NCI-H146 (cell line): ENCODE results near the gene MAFG.
A peak's percentile ranks its signal among the peaks of the same experiment; 100 is the strongest.

Source experiments
- DNase-seq: peaks from one replicate; lab custom pipeline; 2025; lab: John Stamatoyannopoulos, UW

MAFG gene

DNA sequence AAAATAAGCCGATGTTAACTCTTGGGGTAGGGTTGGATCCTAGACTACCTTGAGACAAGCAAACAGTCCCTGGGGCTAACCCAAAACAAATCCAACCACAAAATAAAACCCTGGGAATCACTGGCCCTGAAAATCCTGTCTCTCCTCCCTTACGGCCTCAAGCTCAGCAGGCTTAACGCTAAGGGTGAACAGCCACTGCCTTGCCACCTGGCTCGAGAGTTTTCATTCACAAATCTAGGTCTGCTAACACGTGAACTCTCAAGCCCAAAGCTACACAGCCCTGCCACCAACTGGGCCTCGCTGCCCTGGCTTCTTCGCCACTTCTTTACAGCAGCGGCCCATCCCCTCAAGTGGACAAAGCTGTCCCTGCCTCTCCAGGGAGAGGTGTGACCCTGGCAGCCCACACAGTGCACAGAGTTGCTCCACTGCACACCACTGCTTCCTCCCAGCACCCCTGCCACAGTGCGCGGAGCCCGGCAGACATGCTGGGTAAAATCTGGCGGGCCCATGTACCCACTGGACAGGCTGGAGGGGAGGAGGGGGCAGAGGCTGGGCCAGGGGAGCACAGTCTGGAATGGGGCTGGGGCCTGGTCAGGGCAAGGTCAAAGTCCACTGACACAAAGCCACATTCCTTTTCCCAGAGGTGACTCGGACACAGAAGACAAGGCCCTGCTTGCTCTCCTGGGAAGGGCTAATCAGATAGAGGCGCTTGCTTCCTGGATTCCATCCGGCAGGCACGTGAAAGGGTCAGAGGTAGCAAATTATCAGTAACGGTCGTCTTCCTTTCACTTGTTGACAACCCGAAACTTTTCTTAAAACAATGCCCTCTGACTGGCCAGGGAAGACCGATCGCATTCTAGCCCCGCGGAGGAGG is 17.3 kb downstream of the MAFG start:
- DNase-seq = peak; percentile 30

DNA sequence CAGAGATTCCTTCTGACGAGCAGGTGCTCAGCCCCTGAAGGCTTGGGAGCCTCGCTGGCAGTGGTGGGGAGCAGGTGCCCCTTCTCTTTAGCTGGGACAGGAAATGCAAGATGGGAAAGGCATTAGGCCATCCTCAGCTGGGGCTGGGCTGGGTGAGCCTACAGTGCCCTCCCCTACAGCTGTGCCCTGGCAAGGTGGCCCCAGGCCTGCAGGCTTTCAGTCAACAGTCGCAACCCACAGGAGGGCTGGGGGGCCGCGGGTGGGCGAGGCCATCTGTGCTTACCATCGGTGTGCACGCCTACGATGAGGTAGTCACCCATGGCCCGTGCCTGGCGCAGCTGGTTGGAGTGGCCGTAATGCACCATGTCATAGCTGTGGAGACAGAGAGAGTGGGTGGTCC is 18.3 kb downstream of the MAFG start:
- no peak for DNase-seq

DNA sequence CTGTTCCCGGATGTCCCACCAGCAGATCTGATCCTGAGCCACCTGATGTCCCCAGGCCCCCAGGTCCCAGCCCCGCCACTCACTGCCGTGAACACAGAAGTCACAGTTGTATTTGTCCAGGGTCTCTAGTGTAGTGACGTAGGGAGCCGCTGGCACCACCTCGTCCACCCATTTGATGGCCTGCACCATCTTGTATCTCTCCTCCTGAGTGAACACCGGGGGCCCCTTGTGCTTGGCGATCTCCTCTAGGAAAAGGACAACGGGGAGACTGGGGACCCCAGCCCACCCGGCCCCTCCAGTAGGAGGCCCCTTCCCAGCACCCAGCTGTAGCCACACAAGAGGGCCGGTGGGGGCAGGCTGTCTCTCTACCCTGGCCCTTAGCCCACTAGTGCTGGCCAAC is 18.7 kb downstream of the MAFG start:
- no peak for DNase-seq

DNA sequence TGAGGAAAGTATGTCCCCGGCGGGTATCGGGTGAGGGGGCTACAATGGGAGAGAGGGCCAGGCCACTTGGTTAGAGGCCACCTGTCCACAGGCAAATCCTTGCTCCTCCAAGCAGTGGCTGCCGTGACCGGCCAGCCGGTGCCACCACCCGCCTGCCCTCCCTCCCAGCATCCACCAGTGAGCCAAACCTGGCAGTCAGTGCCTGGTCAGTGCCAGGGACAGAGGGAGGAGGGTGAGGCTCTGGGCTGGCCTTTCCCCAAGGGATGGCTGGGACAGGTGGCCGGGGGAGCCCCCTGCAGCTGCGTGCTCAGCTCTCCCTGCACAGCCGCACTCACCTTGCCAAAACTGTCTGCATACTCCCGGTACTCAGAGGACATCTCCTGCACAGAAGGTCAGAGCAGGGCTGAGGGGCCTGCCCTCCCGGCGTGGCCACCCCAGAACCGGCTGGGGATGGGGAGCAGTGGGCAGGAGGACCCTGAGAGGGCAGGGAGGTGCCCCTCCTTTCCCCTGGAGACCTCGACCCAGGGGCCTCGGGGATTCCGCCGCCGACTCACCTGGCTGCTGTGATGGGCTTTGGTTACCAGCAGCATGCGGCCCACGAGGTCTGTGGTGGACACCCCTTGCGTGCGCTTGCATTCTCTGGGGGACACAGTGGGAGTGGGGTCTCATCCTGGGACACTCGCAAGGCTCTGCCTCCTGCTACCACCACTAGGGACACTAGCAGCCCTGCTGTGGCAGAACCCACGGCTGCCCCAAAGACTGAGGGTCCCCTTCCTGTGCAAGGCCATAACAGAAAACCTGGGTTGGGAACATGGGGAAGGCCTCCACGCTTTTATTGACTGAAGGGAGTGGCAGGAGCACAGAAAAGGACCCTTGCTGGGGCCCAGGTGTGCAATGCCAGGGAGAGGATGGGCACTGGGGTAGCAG is 20.1 kb downstream of the MAFG start:
- DNase-seq = no peak

DNA sequence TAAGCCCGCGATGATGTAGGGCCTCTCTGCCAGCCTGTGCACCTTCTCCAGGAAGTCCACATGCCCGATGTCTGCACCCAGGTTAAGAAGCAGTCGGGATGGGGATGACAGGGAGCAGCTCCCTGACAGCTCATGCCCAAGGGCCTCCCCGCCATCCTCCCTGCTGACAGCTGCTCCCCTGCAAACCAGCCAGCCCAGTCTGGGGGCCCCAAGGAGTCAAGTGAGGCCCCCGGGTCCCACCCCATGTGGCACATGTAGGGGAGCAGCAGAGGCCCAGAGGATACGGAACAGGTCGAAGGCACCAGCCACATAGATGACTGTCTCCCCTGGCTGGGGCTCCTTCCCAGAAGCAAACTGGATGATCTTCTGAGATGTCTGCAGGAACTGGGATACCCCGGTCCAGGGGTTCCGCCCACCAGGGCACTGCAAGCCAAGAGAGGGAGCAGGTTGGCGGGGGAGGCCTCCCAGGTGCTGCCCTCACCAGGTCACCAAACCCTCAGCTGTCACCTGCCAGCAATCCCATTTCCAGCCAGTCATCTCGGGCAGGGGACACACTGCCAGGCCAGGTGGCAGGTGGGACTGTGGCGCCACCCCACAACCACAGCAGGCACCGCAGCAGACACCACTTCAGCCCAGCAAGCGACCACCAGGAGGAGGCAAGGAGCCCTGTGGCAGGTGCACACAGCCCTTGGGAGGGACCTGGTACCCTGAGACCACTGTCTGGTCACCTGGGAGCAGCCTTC is 20.9 kb downstream of the MAFG start:
- DNase-seq = peak; percentile 12

DNA sequence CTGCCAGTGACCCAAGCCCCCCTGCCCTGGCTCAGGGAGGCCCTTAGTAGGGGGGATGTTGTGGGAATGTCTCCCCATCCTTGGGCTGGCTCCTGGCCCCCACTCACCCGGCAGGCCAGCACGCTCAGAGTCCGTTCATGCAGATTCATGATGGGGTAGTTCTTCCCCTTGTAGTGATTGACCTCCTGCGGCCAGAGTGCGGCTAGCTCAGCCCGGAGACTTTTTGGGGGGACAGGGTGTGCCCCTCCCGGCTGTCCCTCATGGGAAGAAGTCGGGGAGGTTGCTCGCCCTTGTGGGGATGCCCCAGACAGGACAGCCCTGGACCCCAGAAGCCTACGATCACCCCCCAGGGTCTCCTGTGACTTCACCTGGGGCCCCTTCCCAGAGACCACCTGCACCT is 21.5 kb downstream of the MAFG start:
- no peak for DNase-seq

DNA sequence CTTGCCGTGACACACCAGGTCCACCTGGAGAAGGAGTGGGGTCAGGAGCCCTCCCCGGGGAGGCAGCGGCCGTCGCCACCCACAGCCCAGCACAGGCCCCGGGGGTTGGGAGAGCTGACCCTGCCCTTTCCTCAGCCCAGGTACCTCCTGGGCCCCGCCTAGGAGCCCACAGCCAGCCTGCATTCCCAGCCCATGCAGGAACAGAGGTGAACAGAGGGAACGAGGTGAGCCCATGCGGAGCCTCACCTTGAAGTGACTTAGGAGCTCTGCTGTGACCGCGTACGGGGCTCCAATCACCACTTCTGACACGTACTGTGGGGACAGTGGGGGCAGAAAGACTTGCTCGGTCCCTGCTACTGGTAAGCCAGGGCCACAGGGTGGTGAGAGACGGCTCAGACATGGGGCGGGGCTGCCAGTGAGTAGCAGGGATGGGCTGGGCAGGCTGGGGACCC is 22.1 kb downstream of the MAFG start:
- no peak for DNase-seq

DNA sequence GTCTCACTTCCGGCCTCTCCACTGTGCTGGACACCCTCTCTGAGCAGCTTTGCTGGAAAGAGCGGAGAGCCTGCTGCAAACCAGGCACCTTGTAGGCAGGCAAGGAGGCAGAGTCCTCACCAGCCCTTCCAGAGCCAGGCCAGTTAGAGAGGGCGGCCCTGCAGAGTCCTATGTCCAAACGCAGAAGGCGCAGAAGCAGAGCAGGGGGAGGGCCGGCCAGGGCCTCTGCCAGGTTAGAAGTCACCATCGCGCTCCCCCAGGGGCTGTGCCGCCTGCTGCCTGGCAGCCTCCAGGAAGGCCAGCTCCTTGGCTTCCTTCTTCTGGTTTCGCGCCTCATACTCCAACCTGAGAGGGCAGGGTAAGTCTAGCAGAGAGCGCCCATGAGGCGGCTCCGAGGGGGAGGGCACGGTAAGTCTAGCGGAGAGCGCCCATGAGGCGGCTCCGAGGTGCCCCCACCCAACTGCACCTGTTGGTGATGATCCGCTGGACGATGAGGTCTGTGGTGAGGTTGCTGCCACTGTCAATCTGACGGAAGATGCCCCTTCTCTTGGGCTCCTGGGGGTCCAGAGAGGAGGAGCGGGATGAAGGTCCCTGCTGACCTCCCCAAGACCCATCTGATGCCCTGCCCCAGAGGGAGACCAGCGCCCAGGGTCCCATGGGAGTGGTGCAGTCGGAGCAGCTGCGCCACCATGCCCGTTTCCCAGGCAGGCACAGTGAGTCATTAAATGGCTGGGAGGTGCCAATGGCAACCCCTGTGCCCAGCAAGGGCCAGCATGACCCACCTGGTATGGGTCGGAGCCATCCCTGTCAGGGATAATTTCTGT is 22.7 kb downstream of the MAFG start:
- DNase-seq = no peak

DNA sequence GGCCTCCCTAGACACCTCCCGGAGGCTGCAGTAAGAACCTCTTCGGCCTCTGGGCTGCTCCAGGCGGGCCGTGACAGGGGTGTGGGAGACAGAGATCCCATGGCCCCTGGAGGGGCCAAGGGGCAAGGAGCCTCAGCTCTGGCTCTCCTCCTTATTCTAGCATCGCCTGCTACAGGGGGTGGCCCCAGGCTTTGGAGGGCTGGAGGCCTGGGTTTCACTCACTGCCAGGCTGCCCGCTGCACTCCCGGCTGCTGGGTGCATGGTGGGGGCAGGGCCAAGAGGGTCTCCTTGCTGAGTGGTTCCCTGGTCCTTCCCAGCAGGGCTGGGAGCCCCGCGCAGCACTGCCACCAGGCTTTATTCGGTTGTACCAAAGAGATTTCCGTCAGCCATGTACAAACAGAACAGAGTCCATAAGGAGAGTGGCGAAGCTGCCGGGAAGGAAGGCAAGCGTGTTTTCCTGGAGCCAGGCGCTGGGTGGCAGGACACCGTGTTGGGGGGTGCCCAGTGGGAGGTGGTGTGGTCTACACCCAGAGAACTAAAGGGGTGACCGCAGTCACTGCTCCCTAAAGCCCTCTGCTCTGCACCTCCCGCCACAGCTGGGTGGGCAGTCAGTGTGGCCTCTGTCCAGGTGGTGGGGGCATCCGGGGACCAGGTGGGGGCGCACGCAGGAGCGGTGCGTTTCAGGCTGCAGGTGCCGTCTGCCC is 23.5 kb downstream of the MAFG start:
- no peak for DNase-seq

DNA sequence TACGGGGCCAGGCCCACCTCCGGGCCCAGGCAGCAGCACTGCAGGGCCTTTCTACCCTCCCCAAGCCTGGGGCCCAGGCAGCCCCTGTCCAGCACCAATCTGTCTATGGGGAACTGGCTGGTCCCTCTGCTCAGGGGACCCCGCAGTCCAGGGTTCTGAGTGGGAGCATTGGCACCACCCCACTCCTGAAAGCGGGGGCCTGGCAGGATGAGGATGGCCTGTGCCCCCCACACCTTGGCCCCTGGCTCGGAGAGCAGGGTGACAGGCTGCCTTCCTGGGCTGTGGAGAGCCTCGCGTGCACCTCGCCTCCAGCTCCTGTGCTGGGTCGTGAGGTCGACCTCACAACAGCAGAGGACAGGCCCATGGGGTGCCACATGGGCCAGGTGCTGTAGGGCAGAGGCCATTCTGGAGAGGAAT is 24.1 kb downstream of the MAFG start:
- DNase-seq = no peak

DNA sequence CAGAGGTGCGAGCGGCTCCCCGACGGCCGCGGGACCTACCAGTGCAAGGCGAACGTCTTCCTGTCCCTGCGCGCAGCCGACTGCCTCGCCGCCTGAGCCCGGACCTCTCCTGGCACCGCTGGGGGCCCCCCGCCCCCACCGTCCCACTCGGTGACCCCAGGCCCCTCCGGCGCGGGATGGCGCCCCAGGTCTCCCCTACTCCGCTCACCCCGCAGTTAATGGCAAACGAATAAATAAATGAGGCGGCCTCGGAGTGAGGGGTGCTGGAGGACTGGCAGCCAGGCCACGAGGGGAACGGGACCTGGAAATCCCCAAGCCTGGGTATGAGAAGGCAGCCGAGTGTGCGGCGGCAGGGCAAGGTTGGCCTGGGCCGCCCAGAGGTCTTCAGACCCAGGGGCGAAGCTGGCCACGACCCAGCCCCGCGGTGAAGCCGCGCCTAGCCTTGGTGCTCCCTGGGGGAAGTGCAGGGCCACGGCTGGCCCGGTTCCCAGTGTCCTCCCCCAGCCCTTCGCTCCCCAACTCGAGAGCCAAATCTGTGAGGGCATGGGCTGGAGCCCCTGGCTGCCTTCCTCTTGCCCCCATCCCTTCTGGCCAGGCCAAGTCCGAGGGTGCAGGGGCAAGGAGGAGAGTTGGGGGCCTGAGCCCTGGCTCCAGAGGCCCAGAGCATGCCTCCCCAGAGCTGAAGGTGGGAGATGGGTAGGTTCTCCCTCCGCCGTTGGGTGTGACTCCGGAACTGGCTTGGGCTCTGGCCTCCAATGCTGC is 24.7 kb downstream of the MAFG start:
- DNase-seq = no peak

DNA sequence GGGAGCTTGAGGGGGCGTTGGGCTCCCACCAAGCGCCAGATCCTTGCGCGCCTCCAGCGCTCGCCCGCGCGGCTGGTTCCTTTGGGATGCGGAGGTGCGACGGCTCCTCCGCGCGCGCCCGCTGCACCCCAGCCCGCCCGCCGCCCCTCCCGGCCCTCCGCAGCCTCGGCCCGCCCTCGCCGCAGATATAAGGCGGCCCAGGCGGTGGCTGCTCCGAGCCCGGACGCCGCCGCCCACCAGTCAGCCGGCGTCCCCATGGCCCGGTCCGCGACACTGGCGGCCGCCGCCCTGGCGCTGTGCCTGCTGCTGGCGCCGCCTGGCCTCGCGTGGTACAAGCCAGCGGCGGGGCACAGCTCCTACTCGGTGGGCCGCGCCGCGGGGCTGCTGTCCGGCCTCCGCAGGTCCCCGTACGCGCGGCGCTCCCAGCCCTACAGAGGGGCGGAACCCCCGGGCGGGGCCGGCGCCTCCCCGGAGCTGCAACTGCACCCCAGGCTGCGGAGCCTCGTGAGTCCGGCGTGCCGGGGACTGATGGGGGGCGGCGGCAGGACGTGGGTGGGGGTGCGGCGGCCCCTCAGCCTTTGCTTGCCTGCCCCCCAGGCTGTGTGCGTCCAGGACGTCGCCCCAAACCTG is 25.4 kb downstream of the MAFG start, which contains the start of gene NPB:
Gene NPB, plus strand, starts transcription at position 216 of the 630 bp plus-strand sequence. Its CDS starts 40 bp downstream, at position 256.
- DNase-seq = peak; percentile 36

DNA sequence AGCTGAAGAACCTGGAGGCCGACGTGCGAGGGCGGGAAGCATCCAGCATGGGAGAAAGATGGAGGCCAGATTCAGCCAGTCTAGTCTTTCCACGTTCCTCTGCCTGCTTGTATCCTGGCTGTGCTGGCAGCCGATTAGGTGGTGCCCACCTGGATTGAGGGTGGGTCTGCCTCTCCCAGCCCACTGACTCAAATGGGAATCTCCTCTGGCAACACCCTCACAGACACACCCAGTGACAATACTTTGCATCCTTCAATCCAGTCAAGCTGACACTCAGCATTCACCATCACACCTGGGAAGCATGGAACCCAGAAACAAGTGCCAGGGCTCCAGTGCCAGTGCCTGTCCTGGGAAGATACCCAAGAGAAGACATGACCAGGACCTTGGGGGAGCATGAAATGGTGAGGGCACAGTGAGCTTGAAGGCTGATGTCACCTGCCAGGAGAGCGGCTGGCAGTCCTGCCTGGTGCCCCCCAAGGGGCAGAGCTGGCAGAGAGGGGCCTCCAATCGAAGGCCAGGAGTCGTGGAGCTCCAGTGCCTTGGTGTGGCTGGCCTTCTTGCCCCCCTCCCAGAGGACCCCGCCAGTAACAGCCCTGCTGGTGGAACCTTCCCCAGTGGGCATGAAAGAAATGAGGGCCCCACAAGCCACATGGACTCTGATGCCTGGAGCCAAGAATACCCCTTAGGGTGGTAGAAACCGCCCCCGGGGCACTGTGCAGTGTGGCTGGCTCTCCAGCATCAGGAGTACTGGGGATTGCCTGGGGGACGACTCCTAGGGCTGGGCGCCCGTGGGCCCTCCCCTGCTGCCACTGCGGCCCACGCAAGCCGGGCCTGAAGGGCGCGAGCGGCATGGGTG is 26.1 kb downstream of the MAFG start:
- no peak for DNase-seq

DNA sequence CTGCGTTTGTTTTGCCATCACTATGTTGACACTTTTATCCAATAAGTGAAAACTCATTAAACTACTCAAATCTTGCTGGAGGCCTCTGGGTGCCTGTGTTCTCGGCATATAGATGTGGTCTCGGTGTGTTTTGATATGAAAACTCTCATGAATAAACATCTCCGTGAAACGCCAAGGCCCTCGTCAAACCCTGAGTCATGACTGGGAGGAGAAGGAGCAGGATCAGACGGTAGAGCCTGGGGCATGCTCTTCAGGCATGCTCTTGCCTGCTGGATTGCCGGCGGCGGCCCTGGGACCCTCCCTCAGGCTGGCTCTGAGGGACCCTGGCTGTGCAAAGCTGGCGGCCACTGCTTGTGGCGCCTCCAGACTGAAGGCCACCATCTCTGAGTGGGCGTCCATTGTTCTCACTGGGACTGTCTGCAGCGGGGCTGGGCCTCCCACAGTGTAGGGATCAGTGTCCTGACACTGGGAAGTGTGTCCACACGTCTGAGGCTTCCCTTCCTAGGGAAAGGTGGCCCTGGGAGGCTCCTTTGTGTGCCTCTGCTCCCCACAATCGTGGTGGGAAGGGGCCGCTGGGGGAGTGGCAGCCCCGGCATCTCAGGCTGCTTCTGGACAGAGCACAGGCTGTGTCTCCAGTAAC is 27.2 kb downstream of the MAFG start:
- DNase-seq = no peak

DNA sequence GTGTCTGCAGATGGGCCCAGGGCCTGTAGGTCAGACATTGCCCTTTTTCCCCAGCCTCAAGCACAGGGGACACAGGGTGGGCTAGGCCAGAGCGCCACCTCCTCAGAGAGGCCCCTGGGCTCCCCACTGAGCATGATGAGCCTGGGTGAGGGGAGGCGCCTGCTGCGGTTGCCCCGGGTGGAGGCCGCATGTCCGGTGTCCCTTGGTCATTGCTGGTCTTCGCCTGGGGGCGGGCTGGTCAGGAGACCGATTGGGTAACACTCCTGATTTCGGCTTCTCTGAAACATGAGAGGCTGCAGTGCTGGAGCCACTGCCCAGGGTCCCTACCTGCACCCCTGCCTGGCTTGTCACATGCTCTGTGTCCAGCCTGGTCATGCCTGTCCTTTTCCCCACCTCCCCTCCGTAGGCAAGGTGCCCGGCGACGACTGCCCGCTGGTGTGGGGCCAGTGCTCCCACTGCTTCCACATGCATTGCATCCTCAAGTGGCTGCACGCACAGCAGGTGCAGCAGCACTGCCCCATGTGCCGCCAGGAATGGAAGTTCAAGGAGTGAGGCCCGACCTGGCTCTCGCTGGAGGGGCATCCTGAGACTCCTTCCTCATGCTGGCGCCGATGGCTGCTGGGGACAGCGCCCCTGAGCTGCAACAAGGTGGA is 27.9 kb downstream of the MAFG start:
- DNase-seq = no peak

DNA sequence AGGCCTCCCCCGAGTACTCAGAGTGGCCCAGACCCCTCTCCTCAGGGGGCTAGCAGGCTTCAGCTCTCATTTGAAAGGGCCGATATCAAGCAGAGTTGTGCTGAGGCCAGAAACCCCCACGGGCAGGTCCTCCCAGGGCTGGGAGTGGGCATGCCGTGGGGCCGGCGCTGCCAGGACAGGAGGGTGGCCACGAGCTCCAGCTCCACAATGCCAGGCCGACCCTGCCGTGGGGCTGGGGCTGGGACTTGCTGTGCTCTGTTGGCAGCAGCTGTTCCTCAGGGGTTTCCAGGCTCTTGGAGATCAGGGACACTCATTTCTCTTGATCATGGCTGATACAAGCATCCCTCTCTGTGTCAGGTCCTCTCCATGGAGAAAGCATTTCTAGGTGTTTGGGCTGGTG is 28.6 kb downstream of the MAFG start:
- DNase-seq = no peak
